ENCODE data around the gene NAV3.

DNA sequence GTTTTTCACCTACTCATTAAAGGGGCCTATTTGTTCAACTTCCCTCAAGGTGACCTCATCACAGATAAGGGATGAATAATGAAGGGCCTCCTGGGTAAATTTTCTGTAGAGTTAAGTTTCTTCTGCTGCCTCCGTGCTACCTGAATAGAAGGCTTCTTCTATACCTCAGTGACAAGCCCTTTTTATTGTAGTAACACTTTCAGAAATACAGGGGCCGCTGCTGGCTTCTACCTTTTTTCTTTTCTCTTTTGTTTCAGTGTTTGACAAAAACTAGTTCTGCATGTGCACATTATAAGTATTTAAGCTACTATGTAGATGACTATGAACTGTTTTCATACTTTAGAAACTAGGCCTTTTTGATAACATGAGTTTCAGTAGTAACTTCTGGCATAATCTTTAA lies 207.0 kb downstream of the NAV3 start:
- TF ChIP-seq, protein P1, sequence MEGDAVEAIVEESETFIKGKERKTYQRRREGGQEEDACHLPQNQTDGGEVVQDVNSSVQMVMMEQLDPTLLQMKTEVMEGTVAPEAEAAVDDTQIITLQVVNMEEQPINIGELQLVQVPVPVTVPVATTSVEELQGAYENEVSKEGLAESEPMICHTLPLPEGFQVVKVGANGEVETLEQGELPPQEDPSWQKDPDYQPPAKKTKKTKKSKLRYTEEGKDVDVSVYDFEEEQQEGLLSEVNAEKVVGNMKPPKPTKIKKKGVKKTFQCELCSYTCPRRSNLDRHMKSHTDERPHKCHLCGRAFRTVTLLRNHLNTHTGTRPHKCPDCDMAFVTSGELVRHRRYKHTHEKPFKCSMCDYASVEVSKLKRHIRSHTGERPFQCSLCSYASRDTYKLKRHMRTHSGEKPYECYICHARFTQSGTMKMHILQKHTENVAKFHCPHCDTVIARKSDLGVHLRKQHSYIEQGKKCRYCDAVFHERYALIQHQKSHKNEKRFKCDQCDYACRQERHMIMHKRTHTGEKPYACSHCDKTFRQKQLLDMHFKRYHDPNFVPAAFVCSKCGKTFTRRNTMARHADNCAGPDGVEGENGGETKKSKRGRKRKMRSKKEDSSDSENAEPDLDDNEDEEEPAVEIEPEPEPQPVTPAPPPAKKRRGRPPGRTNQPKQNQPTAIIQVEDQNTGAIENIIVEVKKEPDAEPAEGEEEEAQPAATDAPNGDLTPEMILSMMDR (IDR thresholded peaks at IDR 0.05): no peak
- TF ChIP-seq EZH2 (IDR thresholded peaks at IDR 0.05; ENCODE audit: borderline replicate concordance, insufficient read depth, low read depth, low read length, poor library complexity, severe bottlenecking): no peak
